ENCODE data around the gene BAIAP2. TPM values are rescaled to one million over a fixed set of nuclear protein-coding genes. Genes with fewer than 3 reads are reported as not detected.

Gene BAIAP2
- polyA plus RNA-seq, 1 experiment: 9.6 TPM

- TF ChIP-seq CTCF (IDR thresholded peaks at IDR 0.05; ENCODE audit: low read depth, low read length): no peak
- DNase-seq (ENCODE audit: low read depth, low spot score): no peak
- ChIA-PET POLR2A (interaction anchor here (0.7 kb wide), 1 partner anchor 63 kb away, joined by 5 read pairs; no protein-coding TSS in a partner anchor), CTCF (interaction anchor here (0.6 to 1.4 kb wide), 3 partner anchors 34 to 40 kb away, joined by 3 to 4 read pairs (median 4); no protein-coding TSS in a partner anchor)
- H3K9me3 ChIP-seq (ENCODE audit: control insufficient read depth, insufficient read depth, low read length): no peaks in the 10 kb centered on the region
- no peak overlapping the region for H3K27ac ChIP-seq (ENCODE audit: low read depth, low read length)
- no peak overlapping the region for H3K4me3 ChIP-seq (ENCODE audit: low read depth, low read length)
- no peaks in the 10 kb centered on the region for H3K27me3 ChIP-seq (ENCODE audit: control insufficient read depth, insufficient read depth, low read length)
Measured at GRCh38 chr17:81062014-81062780, 27.2 kb downstream of the BAIAP2 start.

- CTCF ChIA-PET: interaction anchor here (2.0 kb wide), 1 partner anchor 39 kb away, joined by 5 read pairs; no protein-coding TSS in a partner anchor
- POLR2A ChIA-PET: interaction anchor here (1.9 kb wide), 1 partner anchor 18 kb away, joined by 4 read pairs; no protein-coding TSS in a partner anchor
- no peak for TF ChIP-seq CTCF (IDR thresholded peaks at IDR 0.05; ENCODE audit: low read depth, low read length)
Measured at GRCh38 chr17:81063106-81064093, 28.4 kb downstream of the BAIAP2 start.

GRCh38 chr17:81064678-81065475 lies 29.9 kb downstream of the BAIAP2 start:
- TF ChIP-seq CTCF (IDR thresholded peaks at IDR 0.05; ENCODE audit: low read depth, low read length): no peak
- ChIA-PET POLR2A (interaction anchor here (1.9 kb wide), 1 partner anchor 16 kb away, joined by 4 read pairs; no protein-coding TSS in a partner anchor), CTCF (interaction anchor here (2.0 kb wide), 1 partner anchor 37 kb away, joined by 5 read pairs; no protein-coding TSS in a partner anchor)
- no peak for DNase-seq (ENCODE audit: low read depth, low spot score)
- Histone ChIP-seq H3K4me3 (ENCODE audit: low read depth, low read length) (no peak overlapping the region), H3K9me3 (ENCODE audit: control insufficient read depth, insufficient read depth, low read length) (no peaks in the 10 kb centered on the region; the same call in 1 of the 2 replicates), H3K27ac (ENCODE audit: low read depth, low read length) (peak overlapping the region; percentile 47), H3K27me3 (ENCODE audit: control insufficient read depth, insufficient read depth, low read length) (no peaks in the 10 kb centered on the region)

More at GRCh38 chr17:81063106-81064093, 28.4 kb downstream of the BAIAP2 start:
- H3K27ac ChIP-seq (ENCODE audit: low read depth, low read length): no peak overlapping the region
- no peak for DNase-seq (ENCODE audit: low read depth, low spot score)
- H3K27me3 ChIP-seq (ENCODE audit: control insufficient read depth, insufficient read depth, low read length): no peaks in the 10 kb centered on the region
- no peak overlapping the region for H3K4me3 ChIP-seq (ENCODE audit: low read depth, low read length)
- no peaks in the 10 kb centered on the region; the same call in 1 of the 2 replicates for H3K9me3 ChIP-seq (ENCODE audit: control insufficient read depth, insufficient read depth, low read length)

GRCh38 chr17:81065500-81065899 lies 30.5 kb downstream of the BAIAP2 start:
- ChIA-PET POLR2A (no interaction called here), CTCF (no interaction called here)
- H3K27ac ChIP-seq (ENCODE audit: low read depth, low read length): no peak overlapping the region

More at GRCh38 chr17:81065500-81065899, 30.5 kb downstream of the BAIAP2 start:
- no peaks in the 10 kb centered on the region for H3K27me3 ChIP-seq (ENCODE audit: control insufficient read depth, insufficient read depth, low read length)
- no peak for DNase-seq (ENCODE audit: low read depth, low spot score)
- no peak for TF ChIP-seq CTCF (IDR thresholded peaks at IDR 0.05; ENCODE audit: low read depth, low read length)
- H3K4me3 ChIP-seq (ENCODE audit: low read depth, low read length): no peak overlapping the region
- H3K9me3 ChIP-seq (ENCODE audit: control insufficient read depth, insufficient read depth, low read length): no peaks in the 10 kb centered on the region; the same call in 1 of the 2 replicates

Data from AG04450 (cell line).